SK-N-SH (cell line): Measurements from ENCODE around the gene EYA2.

Source experiments
- CHD2 ChIP-seq: fragments of 150-350 bp; IDR thresholded peaks from 2 replicates; pipeline ENCODE4 v1.6.1; 2018; ENCODE audit warnings: low read length; ENCODE audit not compliant: partially characterized antibody
- CTCF ChIP-seq: fragments of 200-600 bp; sonication (generic); IDR thresholded peaks from 2 replicates; pipeline ENCODE4 v1.6.1; 2017; ENCODE audit warnings: antibody characterized with exemption, mild to moderate bottlenecking, moderate library complexity
- MAX ChIP-seq: IDR thresholded peaks from 2 replicates; pipeline ENCODE4 v1.4.0; 2012; ENCODE audit warnings: low read depth
- NRF1 ChIP-seq: IDR thresholded peaks from 2 replicates; pipeline ENCODE4 v1.6.1; 2012; ENCODE audit warnings: low read depth, mild to moderate bottlenecking, low read length
- RFX5 ChIP-seq: IDR thresholded peaks from 2 replicates; pipeline ENCODE4 v1.6.1; 2012; ENCODE audit warnings: mild to moderate bottlenecking, improper control_type of control experiment, low read length
- SIN3A ChIP-seq: IDR thresholded peaks from 2 replicates; pipeline ENCODE4 v1.6.1; 2012; ENCODE audit warnings: low read depth, mild to moderate bottlenecking, low read length, moderate library complexity, borderline replicate concordance
- SMC3 ChIP-seq: IDR thresholded peaks from 2 replicates; pipeline ENCODE4 v1.6.1; 2012; ENCODE audit warnings: low read depth, low read length, improper control_type of control experiment
- USF2 ChIP-seq: fragments of 150-350 bp; IDR thresholded peaks from 2 replicates; pipeline ENCODE4 v1.6.1; 2017; ENCODE audit warnings: antibody characterized with exemption, low read length, low read depth, borderline replicate concordance

- TF ChIP-seq CTCF (no peak), USF2 (no peak), MAX (no peak), SIN3A (no peak), SMC3 (no peak), CHD2 (no peak), RFX5 (no peak), NRF1 (no peak)
Observed at GRCh38 chr20:46900826-46901225, 6.2 kb downstream of the EYA2 start.
